DOHH2 (cell line): ENCODE results near the gene SAA2.

Experiments
- H3F3A ChIP-seq: fragments of 200-600 bp; sonication (generic), shearing (Covaris generic); 2 replicates; pipeline ENCODE4 v1.6.0; 2016; ENCODE audit warnings: antibody characterized with exemption, mild to moderate bottlenecking; ENCODE audit not compliant: control insufficient read depth, insufficient read depth
- H3K27ac ChIP-seq: fragments of 200-600 bp; sonication (generic); 2 replicates; pipeline ENCODE4 v1.5.1; 2014; ENCODE audit warnings: low read depth, mild to moderate bottlenecking, low read length, moderate library complexity
- H3K27me3 ChIP-seq: fragments of 200-600 bp; sonication (generic); 2 replicates; pipeline ENCODE4 v1.6.1; 2014; ENCODE audit warnings: mild to moderate bottlenecking, low read length, mixed read lengths; ENCODE audit not compliant: control insufficient read depth
- H3K36me3 ChIP-seq: fragments of 200-600 bp; sonication (generic); 2 replicates; pipeline ENCODE4 v1.6.1; 2014; ENCODE audit warnings: mild to moderate bottlenecking, low read length, moderate library complexity, mixed read lengths; ENCODE audit not compliant: control insufficient read depth
- H3K4me1 ChIP-seq: fragments of 200-600 bp; sonication (generic); 2 replicates; pipeline ENCODE4 v1.6.1; 2014; ENCODE audit warnings: mild to moderate bottlenecking, low read length, mixed read lengths; ENCODE audit not compliant: control insufficient read depth
- H3K4me2 ChIP-seq: fragments of 200-600 bp; sonication (generic); 2 replicates; pipeline ENCODE4 v1.6.0; 2014; ENCODE audit warnings: mild to moderate bottlenecking, low read length, moderate library complexity
- H3K4me3 ChIP-seq: fragments of 200-600 bp; sonication (generic); 2 replicates; pipeline ENCODE4 v1.5.1; 2014; ENCODE audit warnings: mild to moderate bottlenecking, low read length, mixed read lengths
- H3K79me2 ChIP-seq: fragments of 200-600 bp; sonication (generic); 2 replicates; pipeline ENCODE4 v1.6.1; 2014; ENCODE audit warnings: mild to moderate bottlenecking, low read length, mixed read lengths; ENCODE audit not compliant: control insufficient read depth
- H3K9me2 ChIP-seq: fragments of 200-600 bp; sonication (generic); replicated peaks from 2 replicates; pipeline ENCODE4 v1.6.1; 2014; ENCODE audit warnings: mild to moderate bottlenecking, low read length, mixed read lengths; ENCODE audit not compliant: control insufficient read depth
- H3K9me3 ChIP-seq: fragments of 200-600 bp; sonication (generic); 2 replicates; pipeline ENCODE4 v1.6.1; 2014; ENCODE audit warnings: antibody characterized with exemption, low read length, mixed read lengths; ENCODE audit not compliant: control insufficient read depth, insufficient read depth
- H4K20me1 ChIP-seq: fragments of 200-600 bp; sonication (generic); 2 replicates; pipeline ENCODE4 v1.6.0; 2014; ENCODE audit warnings: low read depth, mild to moderate bottlenecking, antibody characterized with exemption, low read length, moderate library complexity; ENCODE audit not compliant: control insufficient read depth, insufficient read depth
- CTCF ChIP-seq: fragments of 200-600 bp; sonication (generic); IDR thresholded peaks from one replicate; pipeline ENCODE4 v1.5.1; 2014; ENCODE audit warnings: antibody characterized with exemption, mild to moderate bottlenecking, low read depth, low read length; ENCODE audit not compliant: poor library complexity, severe bottlenecking
- EZH2phosphoT487 ChIP-seq: fragments of 200-600 bp; sonication (generic); IDR thresholded peaks from 2 replicates; pipeline ENCODE4 v1.6.1; 2017; ENCODE audit warnings: borderline replicate concordance, mild to moderate bottlenecking, antibody characterized with exemption, low read length, moderate library complexity, mixed read lengths

Gene SAA2

GRCh38 chr11:18229501-18229900 is 19.0 kb downstream of the SAA2 start:
- peak overlapping the region; percentile 39 for H3K27ac ChIP-seq
- peaks cover 11% of the 10 kb centered on the region for H3K4me1 ChIP-seq
- H3K27me3 ChIP-seq: 0 out of 2 replicates have a peak, but pooled peaks cover under 1% of the 10 kb centered on the region
- no peaks in the 10 kb centered on the region for H3K9me3 ChIP-seq
- H3K36me3 ChIP-seq: peaks cover 6% of the 10 kb centered on the region
- TF ChIP-seq EZH2phosphoT487 (no peak), CTCF (no peak)
- H4K20me1 ChIP-seq: no peaks in the 10 kb centered on the region
- H3K4me2 ChIP-seq: peak overlapping the region; percentile 38
- H3K4me3 ChIP-seq: peak overlapping the region; percentile 23
- H3K9me2 ChIP-seq: no peaks in the 10 kb centered on the region
- H3F3A ChIP-seq: no peaks in the 10 kb centered on the region
- H3K79me2 ChIP-seq: no peaks in the 10 kb centered on the region

GRCh38 chr11:18225913-18226312 is 22.6 kb downstream of the SAA2 start:
- H3K4me1 ChIP-seq: peaks cover 11% of the 10 kb centered on the region
- no peak overlapping the region for H3K27ac ChIP-seq
- H3K9me3 ChIP-seq: no peaks in the 10 kb centered on the region
- H3K79me2 ChIP-seq: no peaks in the 10 kb centered on the region
- H3K4me3 ChIP-seq: no peak overlapping the region
- TF ChIP-seq CTCF: no peak
- TF ChIP-seq EZH2phosphoT487: no peak
- no peaks in the 10 kb centered on the region for H4K20me1 ChIP-seq
- H3K9me2 ChIP-seq: no peaks in the 10 kb centered on the region
- no peak overlapping the region for H3K4me2 ChIP-seq
- no peaks in the 10 kb centered on the region for H3F3A ChIP-seq
- H3K36me3 ChIP-seq: peaks cover 6% of the 10 kb centered on the region
- no peaks in the 10 kb centered on the region for H3K27me3 ChIP-seq

- H3K36me3 ChIP-seq: peaks cover under 1% of the 10 kb centered on the region; the same call in 1 of the 2 replicates
- H3K27ac ChIP-seq: no peak overlapping the region
- TF ChIP-seq EZH2phosphoT487 (no peak), CTCF (no peak)
- no peak overlapping the region for H3K4me2 ChIP-seq
- no peaks in the 10 kb centered on the region for H3K27me3 ChIP-seq
- H4K20me1 ChIP-seq: no peaks in the 10 kb centered on the region
- peaks cover 5% of the 10 kb centered on the region; the same call in 1 of the 2 replicates for H3K9me3 ChIP-seq
- H3K79me2 ChIP-seq: no peaks in the 10 kb centered on the region
- peaks cover 2% of the 10 kb centered on the region for H3K4me1 ChIP-seq
- H3K9me2 ChIP-seq: no peaks in the 10 kb centered on the region
- no peak overlapping the region for H3K4me3 ChIP-seq
- H3F3A ChIP-seq: no peaks in the 10 kb centered on the region
Measured at GRCh38 chr11:18223591-18224387, 24.7 kb downstream of the SAA2 start.
